ENCODE measurements around the gene LEMD1. TPM values are rescaled to one million over a fixed set of nuclear protein-coding genes. Genes with fewer than 3 reads are reported as not detected.
A peak's percentile ranks its signal among the peaks of the same experiment; 100 is the strongest.

Gene LEMD1
- total RNA-seq, 1 experiment from 2014 or later: 26.3 TPM

DNA sequence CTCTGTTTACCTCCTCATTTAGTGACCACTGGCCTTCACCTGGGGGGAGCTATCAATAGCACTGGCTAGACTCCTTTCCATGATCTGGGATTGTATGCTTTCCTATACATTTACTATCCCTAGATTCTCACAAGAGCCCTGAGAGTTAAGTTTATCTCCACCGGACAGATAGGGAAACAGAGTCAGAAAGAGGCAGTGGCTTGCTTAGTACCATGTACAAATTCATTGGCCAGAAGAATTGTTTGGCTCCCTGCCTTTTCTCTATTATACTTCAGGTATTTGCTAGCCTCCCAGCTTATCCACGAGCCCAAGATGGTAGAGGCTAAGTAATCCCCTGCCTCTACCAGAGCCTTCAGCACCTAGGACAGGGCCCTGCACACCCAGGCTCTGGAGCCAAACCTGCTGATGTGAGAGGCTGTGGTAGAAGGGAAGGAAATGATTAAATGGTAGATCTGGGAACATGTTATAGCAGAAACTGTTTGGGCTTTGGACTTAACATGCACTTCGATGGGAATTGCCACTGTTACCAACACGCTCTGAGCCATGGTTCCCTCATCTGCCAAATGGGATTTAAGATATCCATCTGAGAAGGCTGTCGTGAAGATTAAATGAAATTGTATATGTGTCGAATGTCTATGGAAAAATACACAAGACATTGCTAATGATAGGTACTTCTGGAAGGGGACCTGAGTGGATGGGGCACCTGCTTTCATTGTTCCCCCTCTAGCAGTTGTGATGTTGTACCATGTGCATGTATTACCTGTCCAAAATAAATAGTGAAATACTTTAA is 37.1 kb upstream of the LEMD1 start:
- Mint-ChIP-seq H3K27ac (no peak overlapping the region), H3K36me3 (no peaks in the 10 kb centered on the region), H3K4me3 (no peak overlapping the region), H3K4me1 (peaks cover 23% of the 10 kb centered on the region), H3K27me3 (ENCODE audit: low read depth) (peaks cover 4% of the 10 kb centered on the region), H3K9me3 (no peaks in the 10 kb centered on the region)
- ATAC-seq (peak; percentile 16; the same call in 1 of the 2 replicates), DNase-seq (ENCODE audit: low spot score) (peak; percentile 79)
- ChIA-PET CTCF (interaction anchor here (0.5 to 12.4 kb wide), 10 partner anchors 11 to 1048 kb away, joined by 3 to 205 read pairs (median 12); no protein-coding TSS in a partner anchor), POLR2A (no interaction called here)
- TF ChIP-seq RORB (CRISPR knock-in tag; IDR thresholded peaks at IDR 0.05): no peak
- TF ChIP-seq, protein P1, sequence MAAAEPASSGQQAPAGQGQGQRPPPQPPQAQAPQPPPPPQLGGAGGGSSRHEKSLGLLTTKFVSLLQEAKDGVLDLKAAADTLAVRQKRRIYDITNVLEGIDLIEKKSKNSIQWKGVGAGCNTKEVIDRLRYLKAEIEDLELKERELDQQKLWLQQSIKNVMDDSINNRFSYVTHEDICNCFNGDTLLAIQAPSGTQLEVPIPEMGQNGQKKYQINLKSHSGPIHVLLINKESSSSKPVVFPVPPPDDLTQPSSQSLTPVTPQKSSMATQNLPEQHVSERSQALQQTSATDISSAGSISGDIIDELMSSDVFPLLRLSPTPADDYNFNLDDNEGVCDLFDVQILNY (CRISPR knock-in tag; IDR thresholded peaks at IDR 0.05): no peak
- TF ChIP-seq, protein P2, sequence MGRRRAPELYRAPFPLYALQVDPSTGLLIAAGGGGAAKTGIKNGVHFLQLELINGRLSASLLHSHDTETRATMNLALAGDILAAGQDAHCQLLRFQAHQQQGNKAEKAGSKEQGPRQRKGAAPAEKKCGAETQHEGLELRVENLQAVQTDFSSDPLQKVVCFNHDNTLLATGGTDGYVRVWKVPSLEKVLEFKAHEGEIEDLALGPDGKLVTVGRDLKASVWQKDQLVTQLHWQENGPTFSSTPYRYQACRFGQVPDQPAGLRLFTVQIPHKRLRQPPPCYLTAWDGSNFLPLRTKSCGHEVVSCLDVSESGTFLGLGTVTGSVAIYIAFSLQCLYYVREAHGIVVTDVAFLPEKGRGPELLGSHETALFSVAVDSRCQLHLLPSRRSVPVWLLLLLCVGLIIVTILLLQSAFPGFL (CRISPR knock-in tag; IDR thresholded peaks at IDR 0.05; ENCODE audit: borderline replicate concordance): no peak
- no peak for TF ChIP-seq ZNF317 (CRISPR knock-in tag; IDR thresholded peaks at IDR 0.05; ENCODE audit: borderline replicate concordance, low read depth)
- TF ChIP-seq GABPB1 (CRISPR knock-in tag; IDR thresholded peaks at IDR 0.05): no peak
- TF ChIP-seq EMX1 (CRISPR knock-in tag; IDR thresholded peaks at IDR 0.05): no peak
- no peak for TF ChIP-seq IRF2 (CRISPR knock-in tag; IDR thresholded peaks at IDR 0.05; ENCODE audit: borderline replicate concordance, low read depth)
- TF ChIP-seq NFYB (CRISPR knock-in tag; conservative IDR thresholded peaks at IDR 0.05; ENCODE audit: low read depth): no peak
- TF ChIP-seq, protein P3, sequence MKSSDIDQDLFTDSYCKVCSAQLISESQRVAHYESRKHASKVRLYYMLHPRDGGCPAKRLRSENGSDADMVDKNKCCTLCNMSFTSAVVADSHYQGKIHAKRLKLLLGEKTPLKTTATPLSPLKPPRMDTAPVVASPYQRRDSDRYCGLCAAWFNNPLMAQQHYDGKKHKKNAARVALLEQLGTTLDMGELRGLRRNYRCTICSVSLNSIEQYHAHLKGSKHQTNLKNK (CRISPR knock-in tag; IDR thresholded peaks at IDR 0.05): no peak
- TF ChIP-seq, protein P4, sequence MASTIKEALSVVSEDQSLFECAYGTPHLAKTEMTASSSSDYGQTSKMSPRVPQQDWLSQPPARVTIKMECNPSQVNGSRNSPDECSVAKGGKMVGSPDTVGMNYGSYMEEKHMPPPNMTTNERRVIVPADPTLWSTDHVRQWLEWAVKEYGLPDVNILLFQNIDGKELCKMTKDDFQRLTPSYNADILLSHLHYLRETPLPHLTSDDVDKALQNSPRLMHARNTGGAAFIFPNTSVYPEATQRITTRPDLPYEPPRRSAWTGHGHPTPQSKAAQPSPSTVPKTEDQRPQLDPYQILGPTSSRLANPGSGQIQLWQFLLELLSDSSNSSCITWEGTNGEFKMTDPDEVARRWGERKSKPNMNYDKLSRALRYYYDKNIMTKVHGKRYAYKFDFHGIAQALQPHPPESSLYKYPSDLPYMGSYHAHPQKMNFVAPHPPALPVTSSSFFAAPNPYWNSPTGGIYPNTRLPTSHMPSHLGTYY (CRISPR knock-in tag; IDR thresholded peaks at IDR 0.05): no peak
- TF ChIP-seq, protein P5, sequence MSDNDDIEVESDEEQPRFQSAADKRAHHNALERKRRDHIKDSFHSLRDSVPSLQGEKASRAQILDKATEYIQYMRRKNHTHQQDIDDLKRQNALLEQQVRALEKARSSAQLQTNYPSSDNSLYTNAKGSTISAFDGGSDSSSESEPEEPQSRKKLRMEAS (CRISPR knock-in tag; IDR thresholded peaks at IDR 0.05): peak; percentile 20; the same call in 1 of the 2 replicates
- TF ChIP-seq, protein P6, sequence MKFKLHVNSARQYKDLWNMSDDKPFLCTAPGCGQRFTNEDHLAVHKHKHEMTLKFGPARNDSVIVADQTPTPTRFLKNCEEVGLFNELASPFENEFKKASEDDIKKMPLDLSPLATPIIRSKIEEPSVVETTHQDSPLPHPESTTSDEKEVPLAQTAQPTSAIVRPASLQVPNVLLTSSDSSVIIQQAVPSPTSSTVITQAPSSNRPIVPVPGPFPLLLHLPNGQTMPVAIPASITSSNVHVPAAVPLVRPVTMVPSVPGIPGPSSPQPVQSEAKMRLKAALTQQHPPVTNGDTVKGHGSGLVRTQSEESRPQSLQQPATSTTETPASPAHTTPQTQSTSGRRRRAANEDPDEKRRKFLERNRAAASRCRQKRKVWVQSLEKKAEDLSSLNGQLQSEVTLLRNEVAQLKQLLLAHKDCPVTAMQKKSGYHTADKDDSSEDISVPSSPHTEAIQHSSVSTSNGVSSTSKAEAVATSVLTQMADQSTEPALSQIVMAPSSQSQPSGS (CRISPR knock-in tag; IDR thresholded peaks at IDR 0.05; ENCODE audit: borderline replicate concordance, low read depth): no peak
- TF ChIP-seq NR1H2 (CRISPR knock-in tag; IDR thresholded peaks at IDR 0.05): no peak
- TF ChIP-seq, protein P7, sequence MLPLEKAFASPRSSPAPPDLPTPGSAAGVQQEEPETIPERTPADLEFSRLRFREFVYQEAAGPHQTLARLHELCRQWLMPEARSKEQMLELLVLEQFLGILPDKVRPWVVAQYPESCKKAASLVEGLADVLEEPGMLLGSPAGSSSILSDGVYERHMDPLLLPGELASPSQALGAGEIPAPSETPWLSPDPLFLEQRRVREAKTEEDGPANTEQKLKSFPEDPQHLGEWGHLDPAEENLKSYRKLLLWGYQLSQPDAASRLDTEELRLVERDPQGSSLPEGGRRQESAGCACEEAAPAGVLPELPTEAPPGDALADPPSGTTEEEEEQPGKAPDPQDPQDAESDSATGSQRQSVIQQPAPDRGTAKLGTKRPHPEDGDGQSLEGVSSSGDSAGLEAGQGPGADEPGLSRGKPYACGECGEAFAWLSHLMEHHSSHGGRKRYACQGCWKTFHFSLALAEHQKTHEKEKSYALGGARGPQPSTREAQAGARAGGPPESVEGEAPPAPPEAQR (CRISPR knock-in tag; IDR thresholded peaks at IDR 0.05): no peak
- TF ChIP-seq CREM (CRISPR knock-in tag; IDR thresholded peaks at IDR 0.05): 0 out of 2 replicates have a peak, but pooled peaks have one; percentile 42
- no peak for TF ChIP-seq ELF4 (CRISPR knock-in tag; IDR thresholded peaks at IDR 0.05; ENCODE audit: low read depth)
- TF ChIP-seq GTF2I (CRISPR knock-in tag; conservative IDR thresholded peaks at IDR 0.05): no peak
- peak; percentile 81 for TF ChIP-seq ETV6 (CRISPR knock-in tag; IDR thresholded peaks at IDR 0.05)
- no peak for TF ChIP-seq ZNF423 (CRISPR knock-in tag; IDR thresholded peaks at IDR 0.05)
- TF ChIP-seq, protein P8, sequence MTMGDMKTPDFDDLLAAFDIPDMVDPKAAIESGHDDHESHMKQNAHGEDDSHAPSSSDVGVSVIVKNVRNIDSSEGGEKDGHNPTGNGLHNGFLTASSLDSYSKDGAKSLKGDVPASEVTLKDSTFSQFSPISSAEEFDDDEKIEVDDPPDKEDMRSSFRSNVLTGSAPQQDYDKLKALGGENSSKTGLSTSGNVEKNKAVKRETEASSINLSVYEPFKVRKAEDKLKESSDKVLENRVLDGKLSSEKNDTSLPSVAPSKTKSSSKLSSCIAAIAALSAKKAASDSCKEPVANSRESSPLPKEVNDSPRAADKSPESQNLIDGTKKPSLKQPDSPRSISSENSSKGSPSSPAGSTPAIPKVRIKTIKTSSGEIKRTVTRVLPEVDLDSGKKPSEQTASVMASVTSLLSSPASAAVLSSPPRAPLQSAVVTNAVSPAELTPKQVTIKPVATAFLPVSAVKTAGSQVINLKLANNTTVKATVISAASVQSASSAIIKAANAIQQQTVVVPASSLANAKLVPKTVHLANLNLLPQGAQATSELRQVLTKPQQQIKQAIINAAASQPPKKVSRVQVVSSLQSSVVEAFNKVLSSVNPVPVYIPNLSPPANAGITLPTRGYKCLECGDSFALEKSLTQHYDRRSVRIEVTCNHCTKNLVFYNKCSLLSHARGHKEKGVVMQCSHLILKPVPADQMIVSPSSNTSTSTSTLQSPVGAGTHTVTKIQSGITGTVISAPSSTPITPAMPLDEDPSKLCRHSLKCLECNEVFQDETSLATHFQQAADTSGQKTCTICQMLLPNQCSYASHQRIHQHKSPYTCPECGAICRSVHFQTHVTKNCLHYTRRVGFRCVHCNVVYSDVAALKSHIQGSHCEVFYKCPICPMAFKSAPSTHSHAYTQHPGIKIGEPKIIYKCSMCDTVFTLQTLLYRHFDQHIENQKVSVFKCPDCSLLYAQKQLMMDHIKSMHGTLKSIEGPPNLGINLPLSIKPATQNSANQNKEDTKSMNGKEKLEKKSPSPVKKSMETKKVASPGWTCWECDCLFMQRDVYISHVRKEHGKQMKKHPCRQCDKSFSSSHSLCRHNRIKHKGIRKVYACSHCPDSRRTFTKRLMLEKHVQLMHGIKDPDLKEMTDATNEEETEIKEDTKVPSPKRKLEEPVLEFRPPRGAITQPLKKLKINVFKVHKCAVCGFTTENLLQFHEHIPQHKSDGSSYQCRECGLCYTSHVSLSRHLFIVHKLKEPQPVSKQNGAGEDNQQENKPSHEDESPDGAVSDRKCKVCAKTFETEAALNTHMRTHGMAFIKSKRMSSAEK (CRISPR knock-in tag; IDR thresholded peaks at IDR 0.05; ENCODE audit: borderline replicate concordance): no peak
- TF ChIP-seq, protein P9, sequence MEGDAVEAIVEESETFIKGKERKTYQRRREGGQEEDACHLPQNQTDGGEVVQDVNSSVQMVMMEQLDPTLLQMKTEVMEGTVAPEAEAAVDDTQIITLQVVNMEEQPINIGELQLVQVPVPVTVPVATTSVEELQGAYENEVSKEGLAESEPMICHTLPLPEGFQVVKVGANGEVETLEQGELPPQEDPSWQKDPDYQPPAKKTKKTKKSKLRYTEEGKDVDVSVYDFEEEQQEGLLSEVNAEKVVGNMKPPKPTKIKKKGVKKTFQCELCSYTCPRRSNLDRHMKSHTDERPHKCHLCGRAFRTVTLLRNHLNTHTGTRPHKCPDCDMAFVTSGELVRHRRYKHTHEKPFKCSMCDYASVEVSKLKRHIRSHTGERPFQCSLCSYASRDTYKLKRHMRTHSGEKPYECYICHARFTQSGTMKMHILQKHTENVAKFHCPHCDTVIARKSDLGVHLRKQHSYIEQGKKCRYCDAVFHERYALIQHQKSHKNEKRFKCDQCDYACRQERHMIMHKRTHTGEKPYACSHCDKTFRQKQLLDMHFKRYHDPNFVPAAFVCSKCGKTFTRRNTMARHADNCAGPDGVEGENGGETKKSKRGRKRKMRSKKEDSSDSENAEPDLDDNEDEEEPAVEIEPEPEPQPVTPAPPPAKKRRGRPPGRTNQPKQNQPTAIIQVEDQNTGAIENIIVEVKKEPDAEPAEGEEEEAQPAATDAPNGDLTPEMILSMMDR (IDR thresholded peaks at IDR 0.05): no peak
- TF ChIP-seq, protein P10, sequence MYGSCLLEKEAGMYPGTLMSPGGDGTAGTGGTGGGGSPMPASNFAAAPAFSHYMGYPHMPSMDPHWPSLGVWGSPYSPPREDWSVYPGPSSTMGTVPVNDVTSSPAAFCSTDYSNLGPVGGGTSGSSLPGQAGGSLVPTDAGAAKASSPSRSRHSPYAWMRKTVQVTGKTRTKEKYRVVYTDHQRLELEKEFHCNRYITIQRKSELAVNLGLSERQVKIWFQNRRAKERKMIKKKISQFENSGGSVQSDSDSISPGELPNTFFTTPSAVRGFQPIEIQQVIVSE (CRISPR knock-in tag; IDR thresholded peaks at IDR 0.05; ENCODE audit: borderline replicate concordance): no peak
